ENCODE results near the gene TMEM254.

The TMEM254 gene

DNA sequence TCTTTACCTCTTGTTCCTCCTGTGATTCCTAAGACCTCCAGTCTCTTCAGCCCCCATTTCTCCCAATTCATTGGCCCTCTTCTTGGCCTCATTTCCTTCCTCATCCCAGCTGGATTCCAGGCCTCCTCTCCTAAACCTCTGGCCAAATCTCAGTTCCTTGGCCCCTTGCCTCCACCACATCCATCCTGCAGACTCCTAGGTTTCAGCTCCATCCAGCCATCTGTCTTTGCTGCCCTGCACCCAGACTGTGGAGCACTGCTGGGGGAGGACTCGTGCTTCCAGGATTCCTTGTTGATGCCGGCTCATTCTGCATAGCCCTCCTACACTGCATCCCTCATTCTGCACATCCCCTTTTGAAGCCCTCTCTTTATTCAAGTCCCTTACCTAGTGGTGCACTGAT, 60.8 kb downstream of the TMEM254 start:
- no peak for TF ChIP-seq MYC (IDR thresholded peaks at IDR 0.05; ENCODE audit: low read depth, low read length)
- TF ChIP-seq, protein P1, sequence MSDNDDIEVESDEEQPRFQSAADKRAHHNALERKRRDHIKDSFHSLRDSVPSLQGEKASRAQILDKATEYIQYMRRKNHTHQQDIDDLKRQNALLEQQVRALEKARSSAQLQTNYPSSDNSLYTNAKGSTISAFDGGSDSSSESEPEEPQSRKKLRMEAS (IDR thresholded peaks at IDR 0.05; ENCODE audit: low read depth, low read length): no peak
- TF ChIP-seq, protein P2, sequence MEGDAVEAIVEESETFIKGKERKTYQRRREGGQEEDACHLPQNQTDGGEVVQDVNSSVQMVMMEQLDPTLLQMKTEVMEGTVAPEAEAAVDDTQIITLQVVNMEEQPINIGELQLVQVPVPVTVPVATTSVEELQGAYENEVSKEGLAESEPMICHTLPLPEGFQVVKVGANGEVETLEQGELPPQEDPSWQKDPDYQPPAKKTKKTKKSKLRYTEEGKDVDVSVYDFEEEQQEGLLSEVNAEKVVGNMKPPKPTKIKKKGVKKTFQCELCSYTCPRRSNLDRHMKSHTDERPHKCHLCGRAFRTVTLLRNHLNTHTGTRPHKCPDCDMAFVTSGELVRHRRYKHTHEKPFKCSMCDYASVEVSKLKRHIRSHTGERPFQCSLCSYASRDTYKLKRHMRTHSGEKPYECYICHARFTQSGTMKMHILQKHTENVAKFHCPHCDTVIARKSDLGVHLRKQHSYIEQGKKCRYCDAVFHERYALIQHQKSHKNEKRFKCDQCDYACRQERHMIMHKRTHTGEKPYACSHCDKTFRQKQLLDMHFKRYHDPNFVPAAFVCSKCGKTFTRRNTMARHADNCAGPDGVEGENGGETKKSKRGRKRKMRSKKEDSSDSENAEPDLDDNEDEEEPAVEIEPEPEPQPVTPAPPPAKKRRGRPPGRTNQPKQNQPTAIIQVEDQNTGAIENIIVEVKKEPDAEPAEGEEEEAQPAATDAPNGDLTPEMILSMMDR (IDR thresholded peaks at IDR 0.05; ENCODE audit: low read depth, low read length): no peak
- TF ChIP-seq POLR2A (IDR thresholded peaks at IDR 0.05; ENCODE audit: extremely low read depth, insufficient read length): no peak
- H3K4me3 ChIP-seq (ENCODE audit: low read depth, low read length): no peak overlapping the region
- DNase-seq (ENCODE audit: low read depth): no peak

DNA sequence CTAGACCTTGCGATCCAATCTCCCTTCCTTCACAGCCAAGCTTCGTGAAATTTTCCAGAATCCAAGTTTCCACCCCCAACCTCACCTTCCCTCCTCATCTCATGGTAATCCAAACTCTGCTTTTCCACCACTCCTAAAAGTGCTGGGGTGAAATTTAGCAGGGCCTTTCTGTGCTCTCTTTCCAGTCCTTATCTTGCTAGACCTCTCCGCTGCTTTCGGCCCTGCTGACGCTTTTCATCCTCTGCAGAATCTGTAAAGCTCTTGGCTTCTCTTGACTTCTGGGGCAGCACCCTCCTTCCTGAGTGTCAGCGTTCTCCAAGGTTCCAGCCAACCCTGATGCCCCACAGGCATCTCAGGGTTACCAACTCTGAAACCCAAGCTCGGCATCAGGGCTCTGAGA, 61.8 kb downstream of the TMEM254 start:
- no peak overlapping the region for H3K4me3 ChIP-seq (ENCODE audit: low read depth, low read length)
- no peak for TF ChIP-seq MYC (IDR thresholded peaks at IDR 0.05; ENCODE audit: low read depth, low read length)
- TF ChIP-seq, protein P2 (IDR thresholded peaks at IDR 0.05; ENCODE audit: low read depth, low read length): no peak
- TF ChIP-seq POLR2A (IDR thresholded peaks at IDR 0.05; ENCODE audit: extremely low read depth, insufficient read length): no peak
- TF ChIP-seq, protein P1 (IDR thresholded peaks at IDR 0.05; ENCODE audit: low read depth, low read length): no peak
- no peak for DNase-seq (ENCODE audit: low read depth)

DNA sequence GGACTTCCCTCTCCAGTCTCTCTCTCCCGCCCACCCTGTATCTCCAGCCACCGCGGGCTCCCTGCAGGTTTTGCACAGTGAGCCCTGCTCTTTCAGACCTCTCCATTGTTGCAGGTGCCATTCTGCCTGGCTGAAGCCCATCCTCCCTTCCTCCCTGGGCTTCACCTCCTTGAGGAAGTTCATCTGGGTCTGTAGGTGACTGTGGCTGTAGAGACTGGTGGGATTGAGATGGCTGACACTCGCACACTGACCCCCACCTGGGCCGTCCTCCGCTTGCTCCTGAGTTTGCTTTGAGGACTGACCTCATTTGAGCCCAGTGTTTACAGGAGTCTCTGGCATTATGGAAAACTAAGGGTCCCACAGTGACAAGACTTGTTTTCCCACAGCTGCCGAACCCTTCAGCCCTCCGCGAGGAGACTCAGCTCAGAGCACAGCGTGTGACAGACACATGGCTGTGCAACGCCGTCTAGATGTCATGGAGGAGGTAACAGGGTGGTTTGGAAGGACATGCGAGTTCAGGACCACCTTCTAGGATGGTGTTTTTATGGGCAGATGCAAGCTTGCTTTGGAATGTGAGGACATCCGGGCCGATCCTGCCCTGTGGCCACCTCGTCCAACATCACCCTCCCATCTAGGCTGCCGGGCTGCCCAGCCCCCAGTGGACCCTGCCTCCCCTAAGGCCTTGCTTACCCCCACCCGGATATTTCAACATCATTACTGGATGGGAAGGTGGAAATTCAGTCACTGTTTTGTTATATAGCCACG, 63.4 kb downstream of the TMEM254 start:
- H3K4me3 ChIP-seq (ENCODE audit: low read depth, low read length): no peak overlapping the region
- no peak for DNase-seq (ENCODE audit: low read depth)
- TF ChIP-seq POLR2A (IDR thresholded peaks at IDR 0.05; ENCODE audit: extremely low read depth, insufficient read length) (no peak), MYC (IDR thresholded peaks at IDR 0.05; ENCODE audit: low read depth, low read length) (no peak)
- TF ChIP-seq, protein P2 (IDR thresholded peaks at IDR 0.05; ENCODE audit: low read depth, low read length): no peak
- TF ChIP-seq, protein P1 (IDR thresholded peaks at IDR 0.05; ENCODE audit: low read depth, low read length): no peak
